Right lobe of liver (tissue), 6 donors: ENCODE measurements around the gene GREB1. TPM values are rescaled to one million over a fixed set of nuclear protein-coding genes. Genes with fewer than 3 reads are reported as not detected.
A peak's percentile ranks its signal among the peaks of the same experiment; 100 is the strongest.

ENCODE experiments used
- ATAC-seq, 4 donors: fragments of 200-7000 bp; cut with Tn5 transposase; one replicate each; pipeline ENCODE4 v1.9.1; 2020; ENCODE audit warnings: mild to moderate bottlenecking in 4 of 4, moderate library complexity in 4 of 4
- DNase-seq, 3 donors: peaks; one replicate each; pipeline ENCODE4 v3.0.0-alpha.2; 2020
- H3K27ac ChIP-seq, 3 donors: fragments of 200-600 bp; one replicate each; pipeline ENCODE4 v1.8.0; 2022
- H3K27me3 ChIP-seq, 2 donors: fragments of 200-600 bp; one replicate each; pipeline ENCODE4 v1.8.0; 2022
- H3K36me3 ChIP-seq, 4 donors: fragments of 200-600 bp; sonication (generic) in 1 of 4; one replicate each; pipeline versions ENCODE4 v1.5.1 to v1.8.0; 2017 to 2022; ENCODE audit warnings: control low read depth in 1 of 4
- H3K4me1 ChIP-seq, 4 donors: fragments of 200-600 bp; sonication (generic) in 1 of 4; one replicate each; pipeline versions ENCODE4 v1.5.1 to v1.8.0; 2017 to 2022; ENCODE audit warnings: control low read depth in 1 of 4
- H3K4me3 ChIP-seq, 3 donors: fragments of 200-600 bp; one replicate each; pipeline ENCODE4 v1.8.0; 2022
- H3K9me3 ChIP-seq, 4 donors: fragments of 200-600 bp; sonication (generic) in 1 of 4; one replicate each; pipeline versions ENCODE4 v1.5.1 to v1.8.0; 2017 to 2022; ENCODE audit warnings: control low read depth in 1 of 4
- CTCF ChIP-seq, 4 donors: fragments of 200-600 bp in 3 of 4; fragments of 450-650 bp in 1 of 4; IDR thresholded peaks; one replicate each; pipeline versions ENCODE4 v1.5.1 to v1.8.0; 2016 to 2022; ENCODE audit warnings: antibody characterized with exemption in 4 of 4, mild to moderate bottlenecking in 2 of 4
- POLR2A ChIP-seq: fragments of 450-650 bp; IDR thresholded peaks from one replicate; pipeline ENCODE4 v1.6.1; 2017; ENCODE audit warnings: antibody characterized with exemption, mild to moderate bottlenecking
- WGBS: methylation state at CpG from one replicate; pipeline ENCODE4 v1.1.6; 2018; ENCODE audit warnings: low coverage, low lambda C conversion rate; ENCODE audit not compliant: insufficient coverage; ENCODE audit errors: missing lambda C conversion rate; 5-methylcytosine and 5-hydroxymethylcytosine counted together
- intact Hi-C, 2 donors: fragments of 100-400 bp; cut with DNase I; formaldehyde crosslinking; loops; one replicate each; pipeline versions ENCODE4 v1.11.2 to v1.14.1; 2022
- total RNA-seq, 6 experiments: library from RNA; depleted of rRNA in 2 of 6; stranded (reverse); fragments of >200 nt in 2 of 6; fragmentation: NEBNext Ultra II Directional in 3 of 6; extraction: Animal tissue kit (Norgen Biotek cat#: 25700) in 3 of 6; gene quantifications; one replicate each; pipeline versions ENCODE4 v1.1.0 to v1.2.4, GENCODE V29; 2016 to 2023
- donor health status: DM: no; HTN: yes; CAD: no.
- donor health status: DM: no; HTN: no; CAD: no.
- donor health status: DM: no; HTN: no; CAD: no.
- donor health status: DM: no; HTN: yes; CAD: no.
- donor health status: DM: no; HTN: yes; CAD: no.

GREB1 gene
- total RNA-seq, 6 experiments from 2014 or later, result 1.6 to 19.5 (median 6.5) TPM

GRCh38 chr2:11500702-11501303 lies 33.0 kb upstream of the GREB1 start:
- peaks cover 0 to 2% (median 0%) of the 10 kb centered on the region in 4 donors for H3K9me3 ChIP-seq
- 42% methylated on average over 5 of the region's 5 CpGs for WGBS
- ATAC-seq (peak; percentile 14 to 58 (median 31)), DNase-seq (no peak)
- H3K4me3 ChIP-seq, result peak overlapping the region in 2 of 3 donors; percentile 22 to 34
- H3K4me1 ChIP-seq, result peaks cover 0 to 39% (median 16%) of the 10 kb centered on the region in 4 donors
- H3K36me3 ChIP-seq, result no peaks in the 10 kb centered on the region
- H3K27ac ChIP-seq, result peak overlapping the region in 2 of 3 donors; percentile 64 to 70
- TF ChIP-seq POLR2A (no peak), CTCF (IDR thresholded peaks at IDR 0.05) (no peak)
- intact Hi-C loops, result no loop called here
- no peaks in the 10 kb centered on the region for H3K27me3 ChIP-seq

GRCh38 chr2:11502740-11503292 lies 31.0 kb upstream of the GREB1 start:
- H3K4me1 ChIP-seq, result peaks cover 0 to 53% (median 21%) of the 10 kb centered on the region in 4 donors
- no peak overlapping the region for H3K4me3 ChIP-seq
- peaks cover 0 to 2% (median 0%) of the 10 kb centered on the region in 4 donors for H3K9me3 ChIP-seq
- H3K27me3 ChIP-seq, result no peaks in the 10 kb centered on the region
- no peak for TF ChIP-seq POLR2A
- no peak for TF ChIP-seq CTCF (IDR thresholded peaks at IDR 0.05)
- H3K27ac ChIP-seq, result no peak overlapping the region
- no peak for ATAC-seq
- intact Hi-C loops, result no loop called here
- 81% methylated on average over 3 of the region's 4 CpGs for WGBS
- H3K36me3 ChIP-seq, result no peaks in the 10 kb centered on the region
- no peak for DNase-seq

- H3K4me3 ChIP-seq, result no peak overlapping the region
- whole genome bisulfite sequencing, result 48% methylated on average over 6 of the region's 8 CpGs
- DNase-seq (no peak), ATAC-seq (no peak)
- no peak overlapping the region for H3K27ac ChIP-seq
- no peak for TF ChIP-seq CTCF (IDR thresholded peaks at IDR 0.05)
- no peak for TF ChIP-seq POLR2A
- peaks cover 0 to 2% (median 0%) of the 10 kb centered on the region in 4 donors for H3K9me3 ChIP-seq
- intact Hi-C loops, result no loop called here
- H3K4me1 ChIP-seq, result peaks cover 0 to 53% (median 17%) of the 10 kb centered on the region in 4 donors
- no peaks in the 10 kb centered on the region for H3K27me3 ChIP-seq
- H3K36me3 ChIP-seq, result no peaks in the 10 kb centered on the region
Observed at GRCh38 chr2:11503354-11503927, 30.4 kb upstream of the GREB1 start.

- DNase-seq (peak in 1 of 3 donors; percentile 57), ATAC-seq (peak; percentile 77 to 90 (median 86))
- Histone ChIP-seq H3K27me3 (no peaks in the 10 kb centered on the region), H3K27ac (peak overlapping the region in 2 of 3 donors; percentile 61 to 86), H3K36me3 (no peaks in the 10 kb centered on the region), H3K4me1 (peaks cover 0 to 32% (median 9%) of the 10 kb centered on the region in 4 donors), H3K9me3 (peaks cover 0 to 2% (median 0%) of the 10 kb centered on the region in 4 donors), H3K4me3 (no peak overlapping the region)
- intact Hi-C loops, result no loop called here
- TF ChIP-seq CTCF (IDR thresholded peaks at IDR 0.05) (no peak), POLR2A (no peak)
- 27% methylated on average over 9 of the region's 11 CpGs for WGBS
Observed at GRCh38 chr2:11505652-11506610, 27.9 kb upstream of the GREB1 start.
